ENCODE measurements around the gene MAN1A2. TPM values are rescaled to one million over a fixed set of nuclear protein-coding genes. Genes with fewer than 3 reads are reported as not detected.

Gene MAN1A2
- total RNA-seq, 4 donors from 2014 or later: 18.1 to 37.4 (median 26.3) TPM

DNA sequence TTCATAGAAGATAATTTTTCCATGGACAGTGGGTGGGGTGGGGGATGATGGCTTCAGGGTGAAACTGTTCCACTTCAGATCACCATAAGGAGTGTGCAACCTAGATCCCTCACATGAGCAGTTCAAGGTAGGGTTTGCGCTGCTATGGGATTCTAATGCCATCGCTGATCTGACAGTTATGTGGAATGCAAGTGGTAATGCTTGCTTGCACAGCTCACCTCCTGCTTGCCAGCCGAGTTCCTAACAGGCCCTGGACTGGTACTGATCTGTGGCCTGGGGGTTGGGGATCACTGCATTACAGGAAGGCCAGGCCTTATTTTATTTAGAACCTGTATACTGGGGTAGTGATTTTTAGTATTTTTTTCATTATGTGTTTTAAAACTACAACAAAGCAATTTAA is 22.0 kb downstream of the MAN1A2 start:
- no peaks in the 10 kb centered on the region for H3K36me3 ChIP-seq
- no peak for DNase-seq
- WGBS, 2 donors: 83% methylated on average over 3 of the region's 3 CpGs
- TF ChIP-seq, protein P1, sequence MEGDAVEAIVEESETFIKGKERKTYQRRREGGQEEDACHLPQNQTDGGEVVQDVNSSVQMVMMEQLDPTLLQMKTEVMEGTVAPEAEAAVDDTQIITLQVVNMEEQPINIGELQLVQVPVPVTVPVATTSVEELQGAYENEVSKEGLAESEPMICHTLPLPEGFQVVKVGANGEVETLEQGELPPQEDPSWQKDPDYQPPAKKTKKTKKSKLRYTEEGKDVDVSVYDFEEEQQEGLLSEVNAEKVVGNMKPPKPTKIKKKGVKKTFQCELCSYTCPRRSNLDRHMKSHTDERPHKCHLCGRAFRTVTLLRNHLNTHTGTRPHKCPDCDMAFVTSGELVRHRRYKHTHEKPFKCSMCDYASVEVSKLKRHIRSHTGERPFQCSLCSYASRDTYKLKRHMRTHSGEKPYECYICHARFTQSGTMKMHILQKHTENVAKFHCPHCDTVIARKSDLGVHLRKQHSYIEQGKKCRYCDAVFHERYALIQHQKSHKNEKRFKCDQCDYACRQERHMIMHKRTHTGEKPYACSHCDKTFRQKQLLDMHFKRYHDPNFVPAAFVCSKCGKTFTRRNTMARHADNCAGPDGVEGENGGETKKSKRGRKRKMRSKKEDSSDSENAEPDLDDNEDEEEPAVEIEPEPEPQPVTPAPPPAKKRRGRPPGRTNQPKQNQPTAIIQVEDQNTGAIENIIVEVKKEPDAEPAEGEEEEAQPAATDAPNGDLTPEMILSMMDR (IDR thresholded peaks at IDR 0.05): no peak
- no peak for TF ChIP-seq POLR2A (IDR thresholded peaks at IDR 0.05)
- H3K27ac ChIP-seq: no peak overlapping the region
- H3K27me3 ChIP-seq: no peaks in the 10 kb centered on the region
- intact Hi-C loops (cut with DNase I): no loop called here
- H3K9me3 ChIP-seq: peaks cover 0 to 2% (median 0%) of the 10 kb centered on the region in 3 donors
- no peak overlapping the region for H3K4me3 ChIP-seq
- peaks cover 0 to 26% (median 3%) of the 10 kb centered on the region in 3 donors for H3K4me1 ChIP-seq

DNA sequence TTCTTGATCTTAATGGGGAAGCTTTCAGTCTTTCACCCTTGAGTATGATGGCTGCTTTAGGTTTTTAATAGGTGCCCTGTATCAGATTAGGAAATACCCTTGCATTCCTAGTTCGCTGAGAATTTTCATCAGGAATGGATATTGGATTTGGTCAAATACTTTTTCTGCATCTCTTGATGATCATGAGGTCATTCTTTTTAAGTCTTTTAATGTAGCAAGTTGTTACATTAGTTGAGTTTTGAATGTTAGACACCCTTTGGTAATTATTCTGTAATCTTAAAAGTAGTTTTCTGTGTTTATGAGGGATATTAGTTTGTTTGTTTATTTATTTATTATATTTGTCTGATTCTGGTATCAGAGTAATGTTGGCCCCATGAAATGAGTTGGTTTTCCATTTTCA is 22.5 kb downstream of the MAN1A2 start:
- intact Hi-C loops (cut with DNase I): no loop called here

DNA sequence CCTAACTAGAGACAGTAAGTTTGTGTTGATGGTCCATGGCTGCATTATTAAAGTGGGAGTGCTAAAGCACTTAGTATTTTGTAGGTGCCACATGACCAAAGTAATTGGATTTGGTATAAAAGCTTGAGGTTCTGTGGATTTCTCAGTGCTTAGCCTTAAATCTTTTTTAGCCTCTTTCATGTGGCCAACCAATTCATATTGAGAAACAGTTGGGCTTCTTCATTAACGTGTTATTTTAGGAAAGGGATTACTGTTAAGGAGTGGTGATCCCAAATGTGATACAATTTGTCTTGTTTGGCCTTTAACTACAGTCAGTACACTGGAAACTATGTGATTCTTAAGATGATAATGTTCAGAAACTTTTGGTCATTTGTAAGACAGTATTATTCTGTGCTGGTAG is 25.5 kb downstream of the MAN1A2 start:
- H3K27ac ChIP-seq: no peak overlapping the region
- H3K4me1 ChIP-seq: peaks cover 0 to 23% (median 3%) of the 10 kb centered on the region in 3 donors
- no peak for TF ChIP-seq POLR2A (IDR thresholded peaks at IDR 0.05)
- TF ChIP-seq, protein P1 (IDR thresholded peaks at IDR 0.05): no peak
- no peaks in the 10 kb centered on the region for H3K27me3 ChIP-seq
- intact Hi-C loops (cut with DNase I): no loop called here
- no peak overlapping the region for H3K4me3 ChIP-seq
- 6 to 13% methylated on average over 1 of the region's 1 CpG for WGBS, 2 donors
- no peaks in the 10 kb centered on the region for H3K36me3 ChIP-seq
- no peaks in the 10 kb centered on the region for H3K9me3 ChIP-seq
- DNase-seq: no peak

More for the DNA sequence above, 22.5 kb downstream of the MAN1A2 start:
- H3K36me3 ChIP-seq: no peaks in the 10 kb centered on the region
- H3K4me3 ChIP-seq: no peak overlapping the region
- no peak overlapping the region for H3K27ac ChIP-seq
- no peaks in the 10 kb centered on the region for H3K9me3 ChIP-seq
- no peaks in the 10 kb centered on the region for H3K27me3 ChIP-seq
- 83 to 92% methylated on average over 1 of the region's 1 CpG for WGBS, 2 donors
- TF ChIP-seq POLR2A (IDR thresholded peaks at IDR 0.05): no peak
- TF ChIP-seq, protein P1 (IDR thresholded peaks at IDR 0.05): no peak
- DNase-seq: no peak
- peaks cover 0 to 26% (median 3%) of the 10 kb centered on the region in 3 donors for H3K4me1 ChIP-seq

DNA sequence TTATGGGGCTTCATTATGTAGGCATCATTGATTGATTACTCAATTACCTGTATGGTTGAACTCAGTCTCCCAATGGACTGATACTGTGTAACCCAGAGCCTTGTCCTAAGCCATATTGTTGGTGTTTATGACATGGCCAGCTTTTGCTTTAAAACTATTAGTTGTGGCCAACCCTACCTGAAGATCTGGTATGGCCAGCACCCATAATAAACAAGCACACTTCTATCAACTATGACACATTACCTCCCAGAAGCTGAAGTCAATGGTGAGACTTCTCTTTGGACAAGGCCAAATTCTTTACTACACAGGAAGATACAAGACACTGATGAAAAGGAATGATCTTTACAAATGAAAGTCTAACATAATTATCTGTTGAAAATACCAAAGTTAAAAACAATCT is 28.8 kb downstream of the MAN1A2 start:
- no peak for DNase-seq
- Histone ChIP-seq H3K27ac (no peak overlapping the region), H3K27me3 (no peaks in the 10 kb centered on the region), H3K36me3 (no peaks in the 10 kb centered on the region), H3K9me3 (no peaks in the 10 kb centered on the region), H3K4me1 (peaks cover 0 to 23% (median 0%) of the 10 kb centered on the region in 3 donors), H3K4me3 (no peak overlapping the region)
- TF ChIP-seq POLR2A (IDR thresholded peaks at IDR 0.05): no peak
- TF ChIP-seq, protein P1 (IDR thresholded peaks at IDR 0.05): no peak
- intact Hi-C loops (cut with DNase I): no loop called here

DNA sequence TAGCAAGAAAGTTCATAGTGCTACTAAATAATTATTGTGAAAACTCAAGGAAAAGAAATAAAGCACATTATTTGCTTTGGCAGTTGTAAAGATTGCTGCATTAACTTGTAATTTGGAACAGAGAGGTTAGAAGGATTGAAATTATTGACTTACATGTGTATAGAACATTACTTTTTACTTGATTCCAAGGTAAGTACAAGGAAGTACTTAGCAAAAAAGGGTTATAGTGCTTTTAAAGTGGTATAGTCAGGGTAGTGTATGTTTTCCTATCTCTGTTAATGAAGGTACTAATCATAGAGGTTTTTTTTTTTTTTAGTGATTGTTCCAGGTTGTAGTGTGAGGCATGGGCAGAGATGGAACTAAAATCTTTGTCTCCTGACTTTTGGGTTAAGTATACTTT is 29.4 kb downstream of the MAN1A2 start:
- Histone ChIP-seq H3K4me3 (no peak overlapping the region), H3K4me1 (peaks cover 0 to 23% (median 0%) of the 10 kb centered on the region in 3 donors), H3K36me3 (no peaks in the 10 kb centered on the region), H3K27ac (no peak overlapping the region), H3K27me3 (no peaks in the 10 kb centered on the region), H3K9me3 (no peaks in the 10 kb centered on the region)
- TF ChIP-seq, protein P1 (IDR thresholded peaks at IDR 0.05): no peak
- TF ChIP-seq POLR2A (IDR thresholded peaks at IDR 0.05): no peak
- DNase-seq: no peak
- intact Hi-C loops (cut with DNase I): no loop called here
